D721Med (cell line): ENCODE results near the gene NSA2.

Experiments used
- DNase-seq: peaks from one replicate; pipeline ENCODE4 v3.0.0; 2011; ENCODE audit warnings: low spot score; ENCODE audit not compliant: insufficient read length
- FAIRE-seq: peaks from 2 replicates; lab custom pipeline; 2011; peaks lifted over from hg19 to GRCh38; lab: Jason Lieb, UNC
- CTCF ChIP-seq: IDR thresholded peaks from 2 replicates; pipeline ENCODE4 v1.5.1; 2012; ENCODE audit warnings: mild to moderate bottlenecking, control low read depth; ENCODE audit not compliant: insufficient read depth; ENCODE audit errors: missing control alignments

The NSA2 gene

GRCh38 chr5:74761241-74761640 is 5.8 kb upstream of the NSA2 start:
- no peak for TF ChIP-seq CTCF
- DNase-seq (no peak), FAIRE-seq (no peak)

- FAIRE-seq (no peak), DNase-seq (no peak)
- no peak for TF ChIP-seq CTCF
Observed at GRCh38 chr5:74762599-74762998, 4.5 kb upstream of the NSA2 start.

GRCh38 chr5:74763504-74763903 is 3.5 kb upstream of the NSA2 start:
- TF ChIP-seq CTCF = no peak
- DNase-seq (no peak), FAIRE-seq (no peak)

GRCh38 chr5:74765201-74765600 is 1.8 kb upstream of the NSA2 start:
- no peak for DNase-seq
- no peak for FAIRE-seq
- no peak for TF ChIP-seq CTCF

- no peak for TF ChIP-seq CTCF
- DNase-seq = no peak
- FAIRE-seq = no peak
Observed at GRCh38 chr5:74765929-74766328, 1.1 kb upstream of the NSA2 start.

GRCh38 chr5:74766418-74766848 is 616 bp upstream of the NSA2 start:
- TF ChIP-seq CTCF = peak; percentile 48
- peak; percentile 28 for DNase-seq

GRCh38 chr5:74767579-74767913 is 497 bp downstream of the NSA2 start:
- DNase-seq = no peak
- FAIRE-seq = no peak
- no peak for TF ChIP-seq CTCF

More at GRCh38 chr5:74766418-74766848, 616 bp upstream of the NSA2 start:
- no peak for FAIRE-seq
